Hepatocyte (in vitro differentiated cells): ENCODE data around the gene SAT2. TPM values are rescaled to one million over a fixed set of nuclear protein-coding genes. Genes with fewer than 3 reads are reported as not detected.
"Not testable (repeated sequence)": the region's sequence is repeated elsewhere in the genome, so short reads cannot be mapped to it uniquely, and the experiment has no call there.

ENCODE experiments used
- DNase-seq: peaks from one replicate; pipeline ENCODE4 v3.0.0-alpha.2; 2016; ENCODE audit warnings: low spot score
- H2AFZ ChIP-seq: fragments of 200-600 bp; sonication (generic); 2 replicates; pipeline ENCODE4 v1.6.0; 2016; ENCODE audit warnings: antibody characterized with exemption, mild to moderate bottlenecking
- H3K27ac ChIP-seq: fragments of 200-600 bp; sonication (generic); 2 replicates; pipeline ENCODE4 v1.5.1; 2016; ENCODE audit warnings: mild to moderate bottlenecking
- H3K27me3 ChIP-seq: fragments of 200-600 bp; sonication (generic); 2 replicates; pipeline ENCODE4 v1.6.1; 2016
- H3K36me3 ChIP-seq: fragments of 200-600 bp; sonication (generic); replicated peaks from 2 replicates; pipeline ENCODE4 v1.5.1; 2016; ENCODE audit warnings: low read depth; ENCODE audit not compliant: insufficient read depth
- H3K4me1 ChIP-seq: fragments of 200-600 bp; sonication (generic); 2 replicates; pipeline ENCODE4 v1.5.1; 2016; ENCODE audit warnings: mild to moderate bottlenecking, moderate library complexity; ENCODE audit not compliant: insufficient read depth
- H3K4me2 ChIP-seq: fragments of 200-600 bp; sonication (generic); 2 replicates; pipeline ENCODE4 v1.6.0; 2016
- H3K4me3 ChIP-seq: fragments of 200-600 bp; sonication (generic); 2 replicates; pipeline ENCODE4 v1.5.1; 2016; ENCODE audit warnings: mild to moderate bottlenecking
- H3K79me2 ChIP-seq: fragments of 200-600 bp; sonication (generic); 2 replicates; pipeline ENCODE4 v1.6.0; 2017; ENCODE audit warnings: mild to moderate bottlenecking
- H3K9me2 ChIP-seq: fragments of 200-600 bp; sonication (generic); replicated peaks from 2 replicates; pipeline ENCODE4 v1.6.0; 2017; ENCODE audit warnings: mild to moderate bottlenecking; ENCODE audit not compliant: insufficient read depth
- H3K9me3 ChIP-seq: fragments of 200-600 bp; sonication (generic); 2 replicates; pipeline ENCODE4 v1.5.1; 2016; ENCODE audit warnings: low read depth, mild to moderate bottlenecking
- H4K20me1 ChIP-seq: fragments of 200-600 bp; sonication (generic); 2 replicates; pipeline ENCODE4 v1.6.0; 2016; ENCODE audit warnings: mild to moderate bottlenecking; ENCODE audit not compliant: insufficient read depth, poor library complexity, severe bottlenecking
- CTCF ChIP-seq: fragments of 200-600 bp; sonication (generic); IDR thresholded peaks from 2 replicates; pipeline ENCODE4 v1.5.1; 2016; ENCODE audit warnings: antibody characterized with exemption, mild to moderate bottlenecking; ENCODE audit not compliant: poor library complexity
- EZH2 ChIP-seq: fragments of 200-600 bp; sonication (generic); IDR thresholded peaks from 2 replicates; pipeline ENCODE4 v1.6.1; 2016; ENCODE audit warnings: antibody characterized with exemption, mild to moderate bottlenecking, borderline replicate concordance
- EZH2phosphoT487 ChIP-seq: fragments of 200-600 bp; sonication (generic); IDR thresholded peaks from one replicate; pipeline ENCODE4 v1.6.1; 2018; ENCODE audit warnings: antibody characterized with exemption, mild to moderate bottlenecking, low read depth, moderate library complexity; ENCODE audit not compliant: unreplicated experiment, severe bottlenecking
- WGBS: methylation state at CpG from one replicate; pipeline ENCODE4 v1.1.6; 2016; ENCODE audit warnings: low lambda C conversion rate; ENCODE audit errors: missing lambda C conversion rate; 5-methylcytosine and 5-hydroxymethylcytosine counted together
- polyA plus RNA-seq: library from polyadenylated mRNA; unstranded; fragments of >200 nt; fragmentation: Nextera tagmentation; extraction: Ambion mirVana; gene quantifications from 2 replicates; pipeline ENCODE4 v1.2.1, GENCODE V29; 2016
- total RNA-seq: library from RNA; depleted of rRNA; stranded (reverse); fragments of >200 nt; gene quantifications from 2 replicates; pipeline ENCODE4 v1.2.3, GENCODE V29; 2014

The SAT2 gene
- total and polyA plus RNA-seq, 2 experiments from 2014 or later = 130 to 138 TPM

GRCh38 chr17:7650509-7651096, 23.0 kb upstream of the SAT2 start, which contains the start of gene ATP1B2:
TSS of gene ATP1B2 (plus strand) at chr17:7650926. CDS start at chr17:7651519, 593 bp downstream.
- DNase-seq = peak; percentile 88
- H3K4me2 ChIP-seq = peak within 1 kb of the TSS; percentile 99
- no peaks in the 10 kb centered on the region for H3K9me3 ChIP-seq
- no peaks in the 10 kb centered on the region for H4K20me1 ChIP-seq
- H3K27ac ChIP-seq = no peak within 1 kb of the TSS
- 2% methylated on average over 16 of the region's 34 CpGs for WGBS
- peaks cover 33% of the 10 kb centered on the region for H3K27me3 ChIP-seq
- H3K4me3 ChIP-seq = peak within 1 kb of the TSS; percentile 47
- peak within 1 kb of the TSS; percentile 69 for H2AFZ ChIP-seq
- H3K79me2 ChIP-seq = no peaks in the 10 kb centered on the region
- H3K4me1 ChIP-seq = peaks cover 5% of the 10 kb centered on the region
- no peaks in the 10 kb centered on the region for H3K36me3 ChIP-seq
- TF ChIP-seq CTCF = no peak
- no peak for TF ChIP-seq EZH2phosphoT487
- TF ChIP-seq EZH2 = no peak
- no peaks in the 10 kb centered on the region for H3K9me2 ChIP-seq

- DNase-seq = no peak
- Histone ChIP-seq H2AFZ (no peak overlapping the region), H3K9me2 (no peaks in the 10 kb centered on the region), H3K27ac (no peak overlapping the region), H3K4me3 (no peak overlapping the region), H3K79me2 (no peaks in the 10 kb centered on the region), H3K36me3 (no peaks in the 10 kb centered on the region), H3K27me3 (peaks cover 19% of the 10 kb centered on the region), H3K4me1 (peaks cover 5% of the 10 kb centered on the region), H3K4me2 (no peak overlapping the region), H3K9me3 (no peaks in the 10 kb centered on the region), H4K20me1 (no peaks in the 10 kb centered on the region)
- TF ChIP-seq EZH2 = no peak
- TF ChIP-seq EZH2phosphoT487 = no peak
- TF ChIP-seq CTCF = no peak
- 87% methylated on average over 4 of the region's 4 CpGs for WGBS
Measured at GRCh38 chr17:7647018-7647417, 19.4 kb upstream of the SAT2 start.

- H3K9me2 ChIP-seq = no peaks in the 10 kb centered on the region
- H3K36me3 ChIP-seq = no peaks in the 10 kb centered on the region
- H4K20me1 ChIP-seq = no peaks in the 10 kb centered on the region
- no peak overlapping the region for H3K27ac ChIP-seq
- H3K79me2 ChIP-seq = no peaks in the 10 kb centered on the region
- H3K4me1 ChIP-seq = peaks cover 3% of the 10 kb centered on the region
- no peak for TF ChIP-seq EZH2phosphoT487
- TF ChIP-seq CTCF = no peak
- no peak for TF ChIP-seq EZH2
- H3K4me2 ChIP-seq = no peak overlapping the region
- 72% methylated on average over 9 of the region's 9 CpGs for WGBS
- H2AFZ ChIP-seq = no peak overlapping the region
- H3K9me3 ChIP-seq = no peaks in the 10 kb centered on the region
- no peak for DNase-seq
- H3K4me3 ChIP-seq = no peak overlapping the region
- peaks cover 14% of the 10 kb centered on the region for H3K27me3 ChIP-seq
Measured at GRCh38 chr17:7646457-7646856, 18.8 kb upstream of the SAT2 start.

GRCh38 chr17:7644775-7645174, 17.2 kb upstream of the SAT2 start:
- no peak for TF ChIP-seq EZH2phosphoT487
- no peak for TF ChIP-seq CTCF
- no peak for TF ChIP-seq EZH2
- H3K4me2 ChIP-seq = no peak overlapping the region
- H3K79me2 ChIP-seq = no peaks in the 10 kb centered on the region
- no peak overlapping the region for H3K4me3 ChIP-seq
- no peak for DNase-seq
- no peaks in the 10 kb centered on the region for H4K20me1 ChIP-seq
- no peaks in the 10 kb centered on the region for H3K9me2 ChIP-seq
- 93% methylated on average over 4 of the region's 4 CpGs for WGBS
- H2AFZ ChIP-seq = no peak overlapping the region
- H3K36me3 ChIP-seq = no peaks in the 10 kb centered on the region
- no peaks in the 10 kb centered on the region for H3K9me3 ChIP-seq
- no peak overlapping the region for H3K27ac ChIP-seq
- no peaks in the 10 kb centered on the region for H3K4me1 ChIP-seq
- H3K27me3 ChIP-seq = peaks cover 6% of the 10 kb centered on the region

- not testable (repeated sequence) for H3K4me2 ChIP-seq, H2AFZ ChIP-seq, H3K27me3 ChIP-seq, H3K4me1 ChIP-seq, H4K20me1 ChIP-seq, H3K36me3 ChIP-seq, H3K9me3 ChIP-seq, DNase-seq, H3K27ac ChIP-seq, H3K79me2 ChIP-seq, H3K9me2 ChIP-seq, H3K4me3 ChIP-seq
- 72% methylated on average over 7 of the region's 7 CpGs for WGBS
Measured at GRCh38 chr17:7641635-7642034, 14.0 kb upstream of the SAT2 start.
